Endothelial cell of umbilical vein (primary cell): Measurements from ENCODE around the gene FBXL13. TPM values are rescaled to one million over a fixed set of nuclear protein-coding genes. Genes with fewer than 3 reads are reported as not detected.

Experiments used
- BruUV-seq: library from RNA; stranded (reverse); fragments of 400-500 nt; replicated peaks from 2 replicates; lab custom pipeline; 2021; lab: Mats Ljungman, UMichigan
- CTCF ChIA-PET: fragments of 300-600, 350-600 bp; sonication (Branson Sonifier 250); formaldehyde crosslinking; loops from one replicate; lab custom pipeline; 2021; ENCODE audit warnings: antibody characterized with exemption, inconsistent platforms; lab: Charles Lee
- POLR2A ChIA-PET: fragments of 300-600, 350-600 bp; sonication (Branson Sonifier 250); formaldehyde crosslinking; loops from one replicate; lab custom pipeline; 2021; ENCODE audit warnings: antibody characterized with exemption, inconsistent platforms; lab: Charles Lee
- DNase-seq: peaks from one replicate; pipeline ENCODE4 v3.0.0-alpha.2; 2011; ENCODE audit warnings: low read depth, low spot score
- FAIRE-seq: peaks from 2 replicates; lab custom pipeline; 2011; peaks lifted over from hg19 to GRCh38; lab: Jason Lieb, UNC
- H2AFZ ChIP-seq: 2 replicates; pipeline ENCODE4 v1.6.0; 2012; ENCODE audit warnings: low read depth, low read length, control low read depth, inconsistent platforms
- H3K27ac ChIP-seq: 2 replicates; pipeline ENCODE4 v1.5.1; 2011; ENCODE audit warnings: low read depth, mild to moderate bottlenecking, control low read depth, low read length, moderate library complexity; ENCODE audit not compliant: insufficient read depth
- H3K27me3 ChIP-seq, 2 experiments: 2 replicates each; pipeline versions ENCODE4 v1.6.0 to v1.6.1; 2011; ENCODE audit warnings: low read length in 2 of 2, mixed read lengths in 1 of 2; ENCODE audit not compliant: control insufficient read depth in 2 of 2, insufficient read depth in 2 of 2
- H3K36me3 ChIP-seq, 2 experiments: 2 replicates in 1 of 2; 3 replicates in 1 of 2; pipeline ENCODE4 v1.5.1; 2011; ENCODE audit warnings: low read length in 2 of 2, mild to moderate bottlenecking in 1 of 2, moderate library complexity in 1 of 2; ENCODE audit not compliant: control insufficient read depth in 2 of 2, insufficient read depth in 2 of 2; ENCODE audit errors: extremely low read depth in 1 of 2
- H3K4me1 ChIP-seq: 3 replicates; pipeline ENCODE4 v1.5.1; 2011; ENCODE audit warnings: mild to moderate bottlenecking, low read length; ENCODE audit not compliant: control insufficient read depth, insufficient read depth; ENCODE audit errors: extremely low read depth
- H3K4me2 ChIP-seq: 2 replicates; pipeline ENCODE4 v1.6.1; 2011; ENCODE audit warnings: low read length, control low read depth, mixed read lengths; ENCODE audit not compliant: insufficient read depth
- H3K4me3 ChIP-seq, 3 experiments: fragments of 200-600 bp in 1 of 3; sonication (generic), shearing (Covaris generic) in 1 of 3; replicated peaks in 1 of 3; 2 replicates each; pipeline ENCODE4 v1.5.1; 2011 to 2016; ENCODE audit warnings: control low read depth in 3 of 3, low read length in 3 of 3, mild to moderate bottlenecking in 2 of 3, inconsistent platforms in 1 of 3, low read depth in 1 of 3, moderate library complexity in 1 of 3; ENCODE audit not compliant: insufficient read depth in 1 of 3
- H3K79me2 ChIP-seq: 2 replicates; pipeline ENCODE4 v1.6.0; 2012; ENCODE audit warnings: low read length, inconsistent platforms; ENCODE audit not compliant: control insufficient read depth, insufficient read depth
- H3K9ac ChIP-seq: replicated peaks from 2 replicates; pipeline ENCODE3; 2011; ENCODE audit warnings: low read length, control low read depth; ENCODE audit not compliant: insufficient read depth; ENCODE audit errors: extremely low read depth
- H3K9me1 ChIP-seq: replicated peaks from 3 replicates; pipeline ENCODE4 v1.6.0; 2011; ENCODE audit warnings: mild to moderate bottlenecking, low read length; ENCODE audit not compliant: control insufficient read depth, insufficient read depth; ENCODE audit errors: extremely low read depth
- H3K9me3 ChIP-seq: replicated peaks from 2 replicates; pipeline ENCODE4 v1.5.1; 2012; ENCODE audit warnings: low read length, inconsistent platforms; ENCODE audit not compliant: control insufficient read depth, insufficient read depth
- H4K20me1 ChIP-seq: replicated peaks from 2 replicates; pipeline ENCODE3; 2011; ENCODE audit warnings: mild to moderate bottlenecking, low read length; ENCODE audit not compliant: control insufficient read depth, insufficient read depth; ENCODE audit errors: extremely low read depth
- CTCF ChIP-seq, 2 donors: IDR thresholded peaks; 1 replicate in 1 of 2; 2 replicates in 1 of 2; pipeline ENCODE4 v1.5.1; 2011; ENCODE audit warnings: low read length in 2 of 2, mild to moderate bottlenecking in 2 of 2, moderate library complexity in 2 of 2, control low read depth in 1 of 2, inconsistent platforms in 1 of 2, low read depth in 1 of 2; ENCODE audit not compliant: insufficient read depth in 1 of 2; ENCODE audit errors: extremely low read depth in 1 of 2
- EZH2 ChIP-seq: IDR thresholded peaks from 2 replicates; pipeline ENCODE4 v1.6.1; 2012; ENCODE audit warnings: borderline replicate concordance, low read depth, mild to moderate bottlenecking, moderate library complexity, low read length, inconsistent platforms; ENCODE audit not compliant: severe bottlenecking
- FOS ChIP-seq: IDR thresholded peaks from 2 replicates; pipeline ENCODE4 v1.6.1; 2011; ENCODE audit warnings: mild to moderate bottlenecking, low read length, moderate library complexity, borderline replicate concordance; ENCODE audit not compliant: insufficient read depth
- GATA2 ChIP-seq: IDR thresholded peaks from 2 replicates; pipeline ENCODE4 v1.7.0; 2011; ENCODE audit warnings: low read depth, mild to moderate bottlenecking, moderate library complexity, mixed read lengths, low read length; ENCODE audit not compliant: insufficient read length, insufficient read depth
- JUN ChIP-seq: IDR thresholded peaks from 2 replicates; pipeline ENCODE4 v1.6.1; 2011; ENCODE audit warnings: borderline replicate concordance, low read depth; ENCODE audit not compliant: insufficient read length, insufficient read depth
- MAX ChIP-seq: IDR thresholded peaks from 2 replicates; pipeline ENCODE4 v1.6.1; 2011; ENCODE audit not compliant: insufficient read depth, insufficient read length
- MYC ChIP-seq: IDR thresholded peaks from one replicate; pipeline ENCODE4 v1.6.1; 2011; ENCODE audit warnings: mild to moderate bottlenecking, low read depth, low read length
- POLR2A ChIP-seq: IDR thresholded peaks from 2 replicates; pipeline ENCODE4 v1.6.1; 2012; ENCODE audit warnings: low read depth, mild to moderate bottlenecking, control low read depth, low read length
- POLR2AphosphoS5 ChIP-seq: IDR thresholded peaks from 2 replicates; pipeline ENCODE4 v1.6.1; 2012; ENCODE audit warnings: low read depth, mild to moderate bottlenecking, control low read depth, low read length, moderate library complexity; ENCODE audit not compliant: insufficient read depth
- dilution Hi-C: fragments of 300-500 bp; cut with MboI; formaldehyde crosslinking; loops from one replicate; pipeline ENCODE4 v1.15.0; 2019; ENCODE audit warnings: low sequenced_read_pairs; ENCODE audit not compliant: extremely low pct_ligation_motif_present
- intact Hi-C: fragments of 100-400 bp; cut with micrococcal nuclease; formaldehyde crosslinking; loops from one replicate; pipeline ENCODE4 v1.10.0; 2022
- polyA plus RNA-seq, 4 experiments: library from polyadenylated mRNA; depleted of rRNA in 3 of 4; stranded (reverse) in 3 of 4; unstranded in 1 of 4; fragments of >200 nt; gene quantifications; 2 replicates each; pipeline versions ENCODE4 v1.2.1 to v1.2.3, GENCODE V29; 2011 to 2012; ENCODE audit warnings: missing spikeins in 1 of 4
- total RNA-seq: library from RNA; stranded (reverse); gene quantifications from 2 replicates; pipeline ENCODE4 v1.2.3, GENCODE V29; 2021

Gene FBXL13
- total and polyA plus RNA-seq, 2 donors (not counting 3 experiments of a cell fraction or from before 2014, with no cell fraction given), result 3.9 to 4.6 TPM

- Histone ChIP-seq H2AFZ (no peak overlapping the region), H3K9me3 (no peaks in the 10 kb centered on the region), H3K4me2 (no peak overlapping the region), H4K20me1 (no peaks in the 10 kb centered on the region), H3K79me2 (no peaks in the 10 kb centered on the region), H3K4me1 (peaks cover 8% of the 10 kb centered on the region), H3K36me3 (no peaks in the 10 kb centered on the region), H3K9me1 (no peaks in the 10 kb centered on the region), H3K4me3 (no peak overlapping the region), H3K27ac (no peak overlapping the region), H3K9ac (no peak overlapping the region), H3K27me3 (no peaks in the 10 kb centered on the region)
- intact Hi-C loops (no loop called here), dilution Hi-C loops (no loop called here)
- DNase-seq (no peak), FAIRE-seq (no peak)
- CTCF ChIA-PET, result interaction anchor here (1.0 to 2.8 kb wide), 4 partner anchors 66 to 301 kb away, joined by 3 to 10 read pairs (median 4); no protein-coding TSS in a partner anchor
- TF ChIP-seq POLR2AphosphoS5, result no peak
- no peak for TF ChIP-seq POLR2A
- no peak for TF ChIP-seq MAX
- TF ChIP-seq JUN, result no peak
- TF ChIP-seq FOS, result no peak
- TF ChIP-seq MYC, result no peak
- TF ChIP-seq EZH2, result no peak
- TF ChIP-seq GATA2, result no peak
- TF ChIP-seq CTCF (IDR thresholded peaks at IDR 0.05; ENCODE audit: extremely low read depth in 1 of 2, insufficient read depth in 1 of 2, low read depth in 1 of 2, low read length in 2 of 2), result no peak
- POLR2A ChIA-PET, result no interaction called here
- no TSS peak for BruUV-seq
Measured at GRCh38 chr7:103059471-103059870, 15.1 kb downstream of the FBXL13 start.
